NCI-H526 treated with DMSO at 0.1 percent for 48 hours (cell line): ENCODE measurements around the gene EXOC3.

Source experiments
- DNase-seq: peaks from one replicate; lab custom pipeline; 2025; lab: John Stamatoyannopoulos, UW

Gene EXOC3

DNA sequence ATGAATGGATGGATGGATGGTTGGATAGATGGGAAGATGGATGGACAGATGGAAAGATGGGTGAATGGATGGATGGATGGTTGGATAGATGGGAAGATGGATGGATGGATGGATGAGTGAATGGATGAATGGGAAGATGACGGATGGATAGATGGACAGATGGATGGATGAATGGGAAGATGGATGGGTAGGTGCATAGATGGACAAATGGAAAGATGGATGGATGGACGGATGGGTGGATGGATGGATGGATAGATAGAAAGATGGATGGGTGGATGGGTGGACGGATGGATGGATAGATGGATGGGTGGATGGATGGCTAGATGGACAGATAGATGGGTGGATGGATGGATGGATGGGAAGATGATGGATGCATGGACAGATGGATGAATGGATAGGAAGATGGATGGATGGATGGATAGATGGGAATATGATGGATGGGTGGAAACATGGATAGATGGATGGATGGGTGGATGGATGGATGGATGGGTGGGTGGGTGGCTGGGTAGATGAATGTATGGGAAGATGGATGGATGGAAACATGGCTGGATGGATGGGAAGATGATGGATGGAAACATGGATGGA, 16.5 kb upstream of the EXOC3 start:
- no peak for DNase-seq

DNA sequence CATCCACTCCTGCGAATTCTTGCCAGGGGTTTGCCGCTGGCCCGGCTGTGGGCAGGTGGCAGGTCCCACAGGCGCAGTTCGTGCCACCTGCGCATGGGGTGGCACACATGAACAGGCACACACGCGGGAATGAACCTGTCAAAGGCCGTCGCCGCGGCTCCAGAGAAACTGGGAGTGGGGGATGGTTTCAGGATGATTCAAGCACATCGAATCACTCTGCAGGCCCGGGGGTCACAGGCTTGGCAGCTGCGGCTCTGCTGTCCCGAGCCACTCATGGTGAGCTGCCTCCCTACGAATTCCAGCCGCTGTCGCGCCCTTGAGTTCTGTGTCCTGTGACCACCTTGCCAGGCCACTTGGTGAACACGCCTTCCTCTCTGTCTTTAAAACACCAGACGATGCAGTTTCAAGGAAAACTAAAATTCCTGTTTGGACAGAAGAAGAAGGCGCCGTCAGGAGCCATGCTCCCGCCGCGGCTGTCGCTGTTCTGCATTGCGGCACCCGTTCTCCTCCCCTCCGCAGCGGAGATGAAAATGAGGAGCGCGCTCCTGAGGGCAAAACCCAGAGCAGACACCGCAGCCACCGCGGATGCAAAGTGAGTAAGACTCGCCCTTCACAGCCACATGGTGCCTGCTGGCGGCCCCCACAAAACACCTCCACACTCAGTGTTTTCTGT, 15.4 kb upstream of the EXOC3 start:
- no peak for DNase-seq

DNA sequence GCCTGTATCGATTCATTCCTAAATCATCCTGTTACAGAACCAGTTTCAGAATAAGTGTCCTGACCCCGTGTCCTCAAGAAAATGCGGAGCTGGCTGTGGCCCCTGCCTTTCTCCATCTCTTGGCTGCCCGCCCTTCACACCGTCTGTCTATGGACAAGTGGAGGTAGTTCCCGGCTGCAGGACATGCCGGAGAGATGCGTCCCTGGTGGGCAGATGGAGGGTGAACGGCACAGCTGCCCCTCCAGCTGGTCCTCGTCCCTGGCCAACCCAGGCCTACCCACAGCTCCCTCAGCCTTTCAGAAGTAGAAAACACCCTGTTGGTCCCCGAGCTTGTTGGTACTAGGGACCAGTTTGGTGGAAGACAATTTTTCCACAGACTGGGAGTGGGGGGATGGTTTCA, 14.8 kb upstream of the EXOC3 start:
- no peak for DNase-seq

DNA sequence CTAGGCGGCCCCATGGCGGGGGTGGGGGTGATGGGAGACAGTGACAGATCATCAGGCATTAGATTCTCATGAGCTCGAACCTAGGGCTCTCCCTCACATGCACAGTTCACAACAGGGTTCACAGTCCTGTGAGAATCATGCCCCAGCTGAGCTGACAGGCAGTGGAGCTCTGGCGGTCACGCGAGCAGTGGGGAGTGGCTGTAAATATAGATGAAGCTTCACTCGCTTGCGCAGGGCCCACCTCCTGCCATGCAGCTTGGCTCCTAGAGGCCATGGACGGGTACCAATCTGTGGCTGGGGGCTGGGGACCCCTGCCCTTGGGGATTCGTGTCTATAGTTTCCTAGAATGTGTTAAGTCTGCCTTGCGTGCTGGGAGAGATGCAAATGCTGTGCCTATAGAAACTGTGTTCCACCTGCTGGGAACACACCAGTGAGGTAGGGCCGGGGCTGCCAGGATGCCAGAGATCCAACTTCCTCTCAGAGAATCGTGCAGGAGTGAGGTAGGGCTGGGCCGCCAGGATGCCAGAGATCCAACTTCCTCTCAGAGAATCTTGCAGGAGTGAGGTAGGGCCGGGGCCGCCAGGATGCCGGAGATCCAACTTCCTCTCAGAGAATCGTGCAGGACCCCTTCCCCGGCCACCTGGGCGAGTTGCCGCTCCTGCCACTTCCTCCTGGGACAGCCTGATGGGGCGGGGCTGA, 14.1 kb upstream of the EXOC3 start:
- no peak for DNase-seq

DNA sequence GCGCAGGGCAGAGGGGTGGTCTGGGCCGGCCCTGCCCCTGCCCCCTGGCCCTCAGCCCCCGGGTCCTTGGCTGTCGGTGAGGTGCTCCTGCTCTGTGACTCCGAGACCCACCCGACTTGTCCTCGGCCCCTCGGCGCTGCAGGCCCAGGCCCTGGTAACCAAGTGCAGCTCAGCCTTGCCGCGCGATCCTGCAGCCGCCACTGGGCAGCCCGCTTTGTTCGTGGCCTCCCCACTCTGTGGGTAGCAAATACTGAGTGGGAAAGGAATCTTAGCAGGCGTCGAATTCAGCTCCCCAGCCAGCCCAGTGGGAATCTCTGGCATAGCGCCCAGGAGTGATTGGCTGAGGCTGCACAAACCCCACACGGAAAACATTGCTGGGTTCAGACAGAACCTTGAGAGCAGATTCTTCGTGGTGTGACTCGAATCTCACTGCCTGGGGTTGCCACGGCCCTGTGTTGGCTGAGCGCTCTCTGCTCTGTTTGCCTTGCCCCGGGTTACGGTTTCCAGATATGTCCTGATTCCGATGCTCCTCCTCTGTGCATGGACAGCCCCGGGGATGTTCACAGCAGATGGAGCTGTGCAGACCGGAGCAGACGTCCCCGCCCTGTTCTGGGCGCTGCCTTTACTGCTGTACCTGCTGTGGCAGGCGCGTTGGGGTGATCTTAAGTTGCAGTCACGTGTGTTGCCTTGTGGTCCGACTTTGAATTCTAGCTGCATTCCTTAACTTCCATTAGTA, 13.4 kb upstream of the EXOC3 start:
- DNase-seq, result no peak

DNA sequence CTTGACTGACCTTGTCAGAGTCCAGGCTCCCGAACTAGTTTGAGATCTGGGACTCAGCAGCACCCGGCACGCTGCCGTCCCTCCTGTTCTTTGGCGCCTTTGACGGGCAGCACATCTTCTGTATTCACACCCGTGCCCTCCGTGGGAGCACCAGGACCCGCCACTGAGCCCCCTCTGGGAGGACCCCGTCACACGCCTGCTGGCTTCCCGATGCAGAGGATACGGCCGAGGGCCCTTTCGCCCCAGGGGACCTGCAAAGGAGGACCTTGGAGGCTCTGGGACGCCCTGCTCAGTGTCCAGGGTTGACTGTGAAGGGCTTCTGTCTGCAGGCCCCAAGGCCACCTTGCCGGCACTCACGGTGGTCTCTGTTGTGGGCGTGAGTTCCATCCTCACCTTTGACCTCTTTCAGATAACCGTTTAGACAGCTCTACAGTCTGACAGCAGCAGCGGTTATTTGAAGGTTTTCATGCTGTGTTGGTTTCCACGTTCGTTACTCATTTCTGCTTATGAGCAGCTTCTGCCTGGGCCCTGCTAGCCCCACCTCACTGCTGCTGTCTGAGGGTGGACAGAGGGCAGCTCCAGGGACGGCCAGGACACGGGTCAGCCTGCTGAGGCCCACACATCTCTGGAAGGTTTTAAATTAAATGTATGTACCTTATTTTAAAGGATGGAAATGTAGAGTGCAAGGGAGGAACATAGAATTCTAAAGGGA, 12.6 kb upstream of the EXOC3 start:
- no peak for DNase-seq

DNA sequence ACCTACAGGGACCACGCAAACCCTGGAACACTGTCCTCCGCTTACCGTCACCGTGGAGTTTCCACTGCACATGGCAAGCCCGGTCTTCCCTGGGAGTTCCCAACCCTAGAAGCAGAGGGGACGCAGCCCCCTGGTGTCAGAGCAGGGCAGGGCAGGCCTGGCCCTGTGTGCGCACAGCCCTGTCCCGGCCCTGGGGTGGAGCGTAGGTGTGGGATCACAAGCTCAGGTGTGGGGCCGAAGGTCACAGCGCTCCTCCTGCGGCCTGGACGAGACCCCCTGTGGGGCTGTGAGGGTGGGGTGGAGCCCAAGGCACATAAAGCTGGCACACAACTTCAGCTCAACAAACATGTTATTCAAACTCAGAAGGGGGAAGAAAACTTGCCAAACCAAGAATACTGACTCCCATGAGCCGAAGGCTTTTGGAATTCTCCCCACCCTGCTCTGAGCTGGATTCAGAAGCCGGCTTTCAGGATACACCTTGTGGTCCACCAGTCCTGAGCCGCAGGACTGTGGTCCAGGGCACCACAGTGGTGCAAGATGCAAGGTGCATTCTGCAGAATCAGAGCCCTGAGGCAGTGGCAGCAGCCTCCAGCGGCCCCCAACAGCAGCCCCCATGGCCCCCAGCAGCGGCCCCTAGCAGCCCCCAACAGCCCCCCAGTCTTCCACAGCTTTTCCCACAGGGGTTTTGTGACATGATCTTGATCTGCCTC, 11.8 kb upstream of the EXOC3 start:
- DNase-seq, result peak; percentile 22

DNA sequence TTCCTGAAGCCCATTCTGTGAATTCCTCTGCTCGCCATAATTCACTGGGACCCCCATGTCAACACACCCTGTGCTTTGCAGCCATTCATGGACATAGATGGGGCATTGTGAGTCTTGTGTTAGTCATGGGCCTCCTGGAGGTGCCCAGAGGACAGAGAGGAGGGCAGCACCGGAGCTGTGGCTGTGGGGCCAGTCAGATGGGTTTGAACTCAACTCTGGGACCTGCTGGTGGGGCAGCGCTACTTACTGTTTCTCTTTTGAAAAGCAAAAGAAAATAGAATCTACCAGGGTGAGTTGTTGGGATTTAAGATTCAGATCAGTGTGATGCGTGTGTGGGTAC, 11.3 kb upstream of the EXOC3 start:
- no peak for DNase-seq

DNA sequence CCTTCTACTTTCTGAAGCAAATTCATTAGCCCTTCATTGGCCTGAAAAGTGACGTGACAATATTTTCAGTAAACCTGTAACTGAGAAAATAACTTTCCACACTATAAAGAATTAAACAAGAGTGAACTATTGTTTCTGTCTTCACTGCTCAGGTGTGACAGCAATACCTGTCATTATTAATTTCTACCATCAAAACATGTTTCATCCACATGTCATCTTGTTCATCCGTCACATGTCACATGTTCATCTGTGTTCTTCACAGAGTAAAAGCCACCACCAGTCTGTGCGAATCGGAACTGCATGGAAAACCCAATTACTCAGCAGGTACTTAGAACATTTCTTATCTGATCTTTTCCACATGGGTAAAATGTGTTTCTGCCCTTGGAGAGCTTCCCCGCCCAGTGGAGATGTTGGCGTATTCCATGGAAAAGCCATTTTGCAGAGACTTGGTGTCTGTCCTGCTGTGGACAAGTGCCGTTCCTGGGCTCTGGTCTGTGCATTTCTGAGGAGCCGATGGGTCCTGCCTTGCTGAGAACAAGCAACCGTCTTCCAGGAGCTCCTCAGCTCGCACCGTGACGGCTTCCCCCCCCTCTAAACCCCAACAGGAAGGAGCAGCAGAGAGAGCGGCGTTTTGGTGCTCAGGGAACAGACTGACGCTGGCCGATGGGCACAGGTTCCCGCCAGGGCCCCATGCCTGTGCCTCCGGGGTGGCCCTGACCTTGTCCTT, 10.6 kb upstream of the EXOC3 start:
- DNase-seq, result no peak

DNA sequence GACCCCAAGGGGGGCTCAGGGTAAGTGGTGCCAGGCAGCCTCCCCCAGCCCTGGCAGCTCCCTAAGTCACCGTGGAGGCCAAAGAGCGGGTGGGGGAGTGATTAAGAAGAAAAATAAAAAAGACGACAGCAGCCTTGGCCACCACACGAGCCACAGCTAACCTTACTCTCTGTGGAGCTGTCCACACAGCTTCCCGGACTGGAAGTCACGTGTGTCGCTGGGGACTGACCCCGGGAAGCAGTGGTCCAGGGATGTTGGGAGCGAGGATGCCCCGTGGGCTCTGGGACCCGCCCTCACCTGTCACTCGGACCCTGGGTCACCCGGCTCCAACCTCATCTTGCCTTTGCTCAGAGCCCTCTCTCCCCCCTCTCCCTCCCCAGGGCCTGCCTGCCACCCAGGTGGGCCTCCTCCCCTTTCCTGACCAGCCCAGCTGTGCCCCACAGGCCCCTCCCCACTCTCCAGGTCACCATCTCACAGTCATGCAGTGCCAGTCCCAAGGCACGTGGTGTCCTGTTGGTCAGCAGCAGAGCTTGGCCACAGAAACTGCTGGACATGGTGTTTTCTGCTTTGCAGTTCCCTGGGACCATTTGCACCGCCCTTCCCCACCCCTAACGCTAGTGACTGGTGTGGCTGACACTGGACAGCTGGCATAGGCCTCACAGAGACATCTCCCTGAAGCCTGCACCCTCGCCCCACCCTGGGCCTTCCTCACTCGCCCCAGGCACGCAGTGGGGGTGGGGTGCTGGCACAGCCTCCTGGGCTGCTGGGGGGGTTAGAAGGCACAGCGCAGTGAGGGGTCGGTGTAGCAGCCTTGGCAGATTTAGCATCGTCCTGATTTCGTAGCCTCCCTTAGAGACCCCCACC, 9.8 kb upstream of the EXOC3 start:
- no peak for DNase-seq

DNA sequence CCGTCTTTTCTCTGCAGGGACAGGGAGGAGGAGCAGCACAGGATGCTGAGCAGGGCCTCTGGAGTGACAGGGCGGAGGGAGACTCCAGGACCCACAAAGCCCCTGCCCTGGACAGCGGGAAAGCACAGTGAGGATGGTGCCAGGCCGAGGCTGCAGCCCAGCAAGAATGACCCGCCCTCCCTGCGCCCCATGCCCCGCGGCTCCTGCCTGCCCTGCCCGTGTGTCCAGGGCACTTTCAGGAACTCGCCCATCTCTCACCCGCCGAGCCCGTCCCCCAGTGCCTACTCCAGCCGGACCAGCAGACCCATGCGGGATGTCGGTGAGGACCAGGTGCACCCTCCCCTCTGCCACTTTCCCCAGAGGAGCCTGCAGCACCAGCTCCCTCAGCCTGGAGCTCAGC, 9.1 kb upstream of the EXOC3 start:
- DNase-seq, result no peak

DNA sequence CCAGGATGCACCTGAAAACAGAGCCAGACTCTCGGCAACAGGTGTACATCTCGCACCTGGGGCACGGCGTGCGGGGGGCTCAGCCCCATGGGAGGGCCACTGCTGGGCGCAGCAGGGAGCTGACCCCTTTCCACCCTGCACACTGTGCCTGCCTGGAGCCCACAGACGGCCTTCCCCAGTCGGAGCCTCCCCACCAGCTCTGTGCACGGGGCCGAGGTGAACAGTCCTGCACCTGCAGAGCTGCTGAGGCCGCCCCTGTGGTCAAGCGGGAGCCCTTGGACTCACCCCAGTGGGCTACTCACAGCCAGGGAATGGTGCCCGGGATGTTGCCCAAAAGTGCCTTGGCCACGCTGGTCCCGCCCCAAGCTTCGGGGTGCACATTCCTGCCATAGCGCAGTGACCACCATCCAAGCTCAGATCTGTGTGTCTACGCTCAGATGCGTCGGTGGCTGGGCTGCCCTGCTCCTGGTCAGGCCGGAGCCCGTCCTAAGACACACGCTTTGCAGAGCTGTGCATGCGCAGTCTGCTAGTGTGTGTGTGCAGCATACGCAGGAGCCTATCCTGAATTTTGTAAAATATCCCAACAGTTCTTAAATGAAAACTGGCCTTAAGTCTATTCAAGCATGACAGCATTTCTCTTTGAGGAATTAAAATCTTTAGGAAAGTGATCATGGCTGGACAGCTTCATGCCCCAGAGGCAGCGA, 8.4 kb upstream of the EXOC3 start:
- no peak for DNase-seq

DNA sequence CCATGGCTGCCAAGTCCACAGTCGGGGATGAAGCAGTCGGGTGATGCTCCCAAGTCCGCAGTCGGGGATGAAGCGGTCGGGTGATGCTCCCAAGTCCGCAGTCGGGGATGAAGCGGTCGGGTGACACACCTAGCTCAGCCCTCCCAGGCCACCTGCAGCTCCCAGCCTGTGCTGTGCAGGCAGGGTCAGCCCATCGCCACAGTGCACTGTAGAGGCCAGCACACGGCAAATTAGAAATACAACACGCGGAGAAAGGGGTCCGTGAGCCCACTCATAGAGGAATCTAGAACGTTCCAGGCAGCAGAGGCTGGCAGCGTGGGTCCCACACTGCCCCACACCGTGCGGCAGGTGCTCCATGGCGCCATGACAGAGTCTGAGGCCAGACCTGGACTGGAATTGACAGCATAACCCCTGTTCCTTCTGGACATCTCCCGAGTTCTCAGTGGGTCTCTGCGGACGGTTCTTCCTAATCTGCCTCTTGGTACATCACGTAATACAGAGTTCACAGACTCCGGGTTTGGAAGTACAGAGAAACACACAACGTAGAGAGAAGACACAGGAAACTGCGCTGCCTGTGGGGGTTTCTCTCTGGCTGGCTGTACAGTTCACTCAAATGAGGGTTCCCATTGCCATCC, 7.7 kb upstream of the EXOC3 start:
- DNase-seq, result no peak

DNA sequence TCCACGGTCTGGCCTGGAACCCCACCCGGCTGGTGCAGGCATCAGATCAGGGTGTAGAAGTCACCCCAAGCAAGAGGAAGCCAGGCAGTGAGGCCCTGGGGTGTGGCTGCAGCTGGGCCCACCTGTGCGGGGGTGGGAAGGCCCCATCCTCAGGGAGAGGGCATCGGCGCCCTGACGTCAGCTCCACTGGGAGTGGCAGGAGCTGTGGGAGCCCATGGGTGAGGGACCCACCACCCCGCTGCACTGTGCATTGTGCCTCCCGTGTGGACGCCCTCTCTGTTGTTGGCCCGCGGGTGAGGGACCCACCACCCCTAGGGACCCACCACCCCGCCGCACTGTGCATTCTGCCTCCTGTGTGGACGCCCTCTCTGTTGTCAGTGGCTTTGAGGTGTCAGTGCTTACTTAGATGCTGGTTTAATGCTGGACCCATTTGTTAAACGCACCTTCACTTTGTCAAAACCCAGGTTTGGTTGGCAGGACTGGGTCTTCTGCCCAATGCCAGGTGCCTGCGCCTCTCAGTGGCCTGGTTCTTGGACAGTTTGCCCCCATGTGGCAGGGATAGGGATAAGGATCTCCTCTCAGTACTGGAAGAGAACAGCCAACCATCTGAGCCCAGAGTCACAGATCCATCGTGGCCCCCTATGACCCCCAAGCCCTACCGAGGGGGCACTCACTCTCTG, 6.9 kb upstream of the EXOC3 start:
- DNase-seq, result no peak

DNA sequence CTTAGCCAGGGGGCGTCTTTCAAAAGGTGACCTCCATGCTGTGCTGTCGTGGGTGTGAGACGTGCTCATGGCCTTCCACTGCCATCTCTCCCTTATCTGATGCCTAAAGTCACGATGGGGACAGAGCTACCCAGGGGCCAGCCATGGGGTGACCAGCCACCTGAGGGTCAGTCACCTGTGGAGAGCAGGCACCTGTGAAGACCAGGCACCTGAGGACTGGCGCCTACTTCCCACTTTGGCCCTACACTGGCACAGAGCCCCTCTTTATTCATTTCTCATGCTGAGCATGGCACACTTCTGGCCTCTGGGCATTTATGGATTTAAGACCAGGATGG, 6.4 kb upstream of the EXOC3 start:
- no peak for DNase-seq

DNA sequence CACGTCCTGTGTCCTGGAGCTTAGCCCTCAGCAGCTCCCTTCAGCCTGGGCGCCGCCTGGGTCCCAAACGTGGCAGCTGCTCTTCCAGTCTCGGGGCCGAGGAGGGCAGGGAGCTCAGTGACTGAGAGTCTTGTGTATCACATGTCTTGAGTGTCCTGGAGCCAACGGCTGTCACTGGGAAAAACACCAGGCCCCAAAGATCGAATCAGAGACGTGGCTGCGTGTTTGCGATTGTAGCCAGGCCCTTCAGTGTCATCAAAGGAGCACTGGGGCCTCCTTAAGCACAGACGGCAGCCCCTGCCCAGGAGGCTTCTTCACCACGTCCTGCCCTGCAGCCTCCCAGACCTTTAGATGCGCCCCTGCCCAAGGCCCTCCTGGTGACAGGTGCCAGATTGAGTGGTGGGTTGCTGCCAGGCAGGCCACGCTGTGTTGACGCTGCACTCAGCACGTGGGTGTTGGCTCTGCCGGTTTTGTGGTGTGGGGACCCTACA, 5.7 kb upstream of the EXOC3 start:
- DNase-seq, result no peak

DNA sequence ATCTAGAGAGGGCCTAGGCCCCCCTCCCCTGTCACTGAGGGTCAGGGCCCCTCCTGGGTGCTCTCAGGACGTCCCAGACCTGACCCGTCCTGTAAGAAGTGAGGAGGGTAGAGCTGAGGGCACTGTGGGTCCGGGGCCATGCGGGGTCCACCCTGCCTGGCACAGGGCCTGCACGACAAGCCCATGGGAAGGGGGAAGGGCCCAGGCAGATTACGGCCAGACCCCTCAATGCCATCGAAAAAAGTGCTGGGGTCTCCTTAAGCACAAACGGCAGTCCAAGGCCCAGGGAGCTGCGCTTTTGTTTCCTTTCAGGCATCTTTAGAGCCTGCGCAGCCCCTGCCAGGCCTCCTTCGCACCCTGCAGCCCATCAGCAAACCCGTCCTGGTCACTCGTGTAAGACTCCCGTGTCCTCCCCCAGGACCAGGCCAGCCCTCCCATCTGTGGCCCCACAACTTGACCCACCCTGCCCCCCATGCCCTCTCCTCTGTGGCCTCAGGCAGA, 4.4 kb upstream of the EXOC3 start:
- DNase-seq, result no peak

DNA sequence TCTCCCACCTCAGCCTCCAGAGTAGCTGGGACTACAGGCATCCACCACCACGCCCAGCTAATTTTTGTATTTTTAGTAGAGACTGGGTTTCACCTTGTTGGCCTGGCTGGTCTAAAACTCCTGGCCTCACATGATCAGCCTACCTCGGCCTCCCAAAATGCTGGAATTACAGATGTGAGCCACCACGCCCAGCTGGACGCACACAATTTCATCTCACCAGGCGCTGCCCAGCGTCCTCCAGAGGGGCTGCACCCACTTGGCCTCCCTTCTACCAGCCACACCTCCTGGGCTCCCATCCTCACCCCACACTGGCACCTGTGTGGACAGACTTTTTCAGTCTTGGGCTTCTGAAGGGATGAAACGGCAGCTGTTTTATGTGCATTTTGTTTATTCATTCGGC, 3.8 kb upstream of the EXOC3 start:
- DNase-seq, result no peak
